Measurements from ENCODE around the gene VWA5A.
"Not testable (repeated sequence)": the region's sequence is repeated elsewhere in the genome, so short reads cannot be mapped to it uniquely, and the experiment has no call there.

Gene VWA5A

GRCh38 chr11:124096364-124096763 lies 18.9 kb upstream of the VWA5A start:
- DNase-seq, result no peak

- no peak for DNase-seq
Measured at GRCh38 chr11:124098141-124098540, 17.1 kb upstream of the VWA5A start.

DNA sequence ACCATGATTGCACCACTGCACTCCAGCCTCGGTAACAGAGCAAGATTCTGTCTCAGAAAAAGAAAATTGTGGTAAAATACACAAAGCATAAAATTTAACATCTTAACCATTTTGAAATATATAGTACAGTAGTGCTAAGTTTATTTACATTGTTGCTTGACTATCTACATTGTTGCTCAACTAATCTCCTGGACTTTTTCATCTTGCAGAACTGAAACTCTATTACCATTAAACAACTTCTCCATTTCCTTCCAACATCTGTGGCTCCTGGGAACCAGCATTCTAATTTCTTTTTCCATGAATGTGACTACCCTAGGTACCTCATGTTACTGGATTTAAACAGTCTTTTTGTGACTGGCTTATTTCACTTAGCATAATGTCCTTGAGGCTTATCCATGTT lies 13.5 kb upstream of the VWA5A start:
- DNase-seq, result no peak

DNA sequence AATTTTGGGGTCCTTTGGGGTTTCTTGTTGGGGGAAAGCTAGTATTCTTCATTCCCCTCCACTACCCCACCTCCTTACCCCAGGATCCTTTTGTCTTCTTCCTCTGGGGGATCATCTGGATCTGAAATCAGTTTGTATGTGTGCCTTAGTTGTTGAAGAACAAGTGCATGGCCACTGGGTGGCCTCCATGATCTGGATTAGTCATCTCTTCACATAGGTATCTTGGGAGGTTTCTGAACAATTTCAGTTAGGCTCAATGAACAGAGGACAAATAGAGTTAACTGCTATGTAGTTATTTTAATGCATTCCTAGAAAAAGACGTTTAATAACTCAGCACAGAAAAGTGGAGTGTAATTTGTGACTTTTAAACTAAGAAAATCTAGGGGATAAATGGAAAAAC lies 7.1 kb upstream of the VWA5A start:
- no peak for DNase-seq

- DNase-seq, result no peak
Measured at GRCh38 chr11:124109377-124109776, 5.9 kb upstream of the VWA5A start.

DNA sequence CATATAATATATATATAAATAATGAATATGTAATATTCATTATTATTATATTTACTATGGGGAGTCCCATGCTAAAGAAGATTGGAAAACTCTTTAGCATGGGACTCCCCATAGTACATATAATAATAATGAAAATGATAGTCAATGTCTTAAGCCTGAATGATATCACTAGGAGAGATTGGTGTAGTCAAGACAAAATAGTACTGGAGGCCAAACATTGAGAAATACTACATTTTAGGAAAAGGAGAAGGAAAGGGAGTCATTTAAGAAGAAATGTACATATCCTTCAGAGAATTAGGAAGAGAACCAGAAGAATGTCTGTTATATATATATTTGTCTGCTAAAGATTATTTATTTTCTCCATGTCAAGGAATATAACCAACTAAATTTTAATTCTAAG lies 5.0 kb upstream of the VWA5A start:
- no peak for DNase-seq

DNA sequence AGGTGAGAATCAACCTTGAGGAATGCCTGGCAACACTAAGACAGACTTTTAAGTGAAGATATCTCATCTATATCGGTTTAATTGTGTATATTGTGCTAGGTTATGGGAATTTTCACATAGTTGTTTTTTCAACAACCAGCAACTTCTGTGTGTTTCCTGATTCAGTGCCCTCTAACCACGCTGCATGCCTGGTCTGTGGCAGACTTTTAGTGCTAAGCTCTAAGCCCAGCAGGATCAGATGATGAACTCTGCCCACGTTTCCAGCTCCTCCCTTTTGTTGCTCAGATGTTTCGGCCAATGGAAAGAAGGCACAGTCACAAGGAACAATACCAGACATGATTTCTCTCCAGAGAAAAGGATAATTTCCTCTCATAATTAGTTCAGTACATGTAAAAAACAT lies 1.4 kb upstream of the VWA5A start:
- no peak for DNase-seq

GRCh38 chr11:124115782-124116616 lies 749 bp downstream of the VWA5A start:
- no peak for DNase-seq

- no peak for DNase-seq
Measured at GRCh38 chr11:124119103-124119502, 3.9 kb downstream of the VWA5A start.

DNA sequence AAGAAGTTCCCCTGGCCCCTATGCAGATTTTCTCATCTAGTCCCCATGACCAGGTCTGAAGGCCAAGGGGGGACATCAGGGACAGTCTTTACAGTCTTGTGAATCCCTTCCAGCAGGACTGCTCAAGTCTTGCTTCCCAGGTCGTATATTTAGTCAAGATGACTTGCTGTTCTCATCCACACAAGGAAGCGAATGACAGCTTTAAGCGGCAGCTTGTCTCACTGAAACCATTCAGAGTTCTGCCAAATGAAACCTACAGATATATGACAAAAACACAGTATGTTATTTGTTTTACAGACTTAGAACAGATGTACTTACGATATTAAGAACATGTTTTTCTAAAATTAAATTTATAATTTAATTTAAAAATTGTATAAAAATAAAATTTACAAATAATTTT lies 5.6 kb downstream of the VWA5A start:
- DNase-seq, result no peak

- no peak for DNase-seq
Measured at GRCh38 chr11:124122123-124122522, 6.9 kb downstream of the VWA5A start.

DNA sequence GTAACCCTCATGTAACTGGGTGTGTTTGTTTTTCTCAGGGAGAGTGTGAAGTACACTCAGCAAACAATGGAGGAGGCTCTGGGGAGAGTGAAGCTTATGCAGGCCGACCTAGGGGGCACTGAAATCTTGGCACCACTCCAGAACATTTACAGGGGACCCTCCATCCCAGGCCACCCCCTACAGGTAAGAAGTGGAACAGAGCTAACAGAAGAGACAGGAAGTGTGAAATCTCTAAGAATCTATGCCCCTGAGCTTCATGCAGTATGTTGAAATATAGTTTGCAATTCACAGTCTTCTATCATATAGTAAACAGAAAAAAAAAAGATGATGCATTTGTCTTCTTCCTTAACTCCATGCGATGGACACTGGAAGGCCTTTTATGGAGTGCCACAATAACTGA lies 8.4 kb downstream of the VWA5A start:
- DNase-seq, result no peak

- DNase-seq, result not testable (repeated sequence)
Measured at GRCh38 chr11:124127134-124127533, 11.9 kb downstream of the VWA5A start.

- DNase-seq, result no peak
Measured at GRCh38 chr11:124143034-124143433, 27.8 kb downstream of the VWA5A start.

GRCh38 chr11:124147951-124148350 lies 32.7 kb downstream of the VWA5A start:
- DNase-seq, result no peak

GRCh38 chr11:124150684-124151083 lies 35.4 kb downstream of the VWA5A start:
- DNase-seq, result no peak

- no peak for DNase-seq
Measured at GRCh38 chr11:124152770-124153407, 37.6 kb downstream of the VWA5A start.

- no peak for DNase-seq
Measured at GRCh38 chr11:124153821-124154220, 38.6 kb downstream of the VWA5A start.

GRCh38 chr11:124159481-124159880 lies 44.2 kb downstream of the VWA5A start:
- DNase-seq, result no peak

DNA sequence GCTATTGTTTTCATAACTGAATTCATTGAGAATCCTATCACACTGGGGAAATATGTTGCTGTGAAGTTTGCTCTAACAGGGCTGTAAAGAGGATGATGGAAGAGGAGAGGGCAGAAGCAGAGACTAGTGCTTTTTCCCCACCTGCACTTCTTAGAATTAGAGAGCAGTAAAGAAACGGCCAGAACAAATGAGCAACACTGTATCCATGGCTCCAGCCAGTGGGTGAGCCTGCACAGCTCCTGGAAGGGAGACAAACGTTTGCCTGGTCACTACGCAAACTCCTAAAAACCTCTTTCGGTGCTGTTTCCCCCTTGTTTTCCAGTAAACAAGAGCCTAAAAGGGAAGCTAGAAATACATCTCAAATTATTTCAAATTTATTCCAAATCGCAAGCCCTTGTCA lies 45.7 kb downstream of the VWA5A start:
- no peak for DNase-seq

GRCh38 chr11:124167826-124168231 lies 52.6 kb downstream of the VWA5A start:
- no peak for DNase-seq

- DNase-seq, result no peak
Measured at GRCh38 chr11:124168796-124169195, 53.5 kb downstream of the VWA5A start.

GRCh38 chr11:124170315-124170714 lies 55.1 kb downstream of the VWA5A start:
- not testable (repeated sequence) for DNase-seq

- no peak for DNase-seq
Measured at GRCh38 chr11:124170801-124171586, 55.7 kb downstream of the VWA5A start.
